Testis (tissue), 3 donors: Measurements from ENCODE around the gene CLPTM1L. TPM values are rescaled to one million over a fixed set of nuclear protein-coding genes. Genes with fewer than 3 reads are reported as not detected.

Experiments used
- DNase-seq: peaks from one replicate; pipeline ENCODE4 v3.0.0-alpha.2; 2019
- H3K27ac ChIP-seq, 2 donors: fragments of 200-600 bp; sonication (generic); one replicate each; pipeline ENCODE4 v1.5.1; 2019
- H3K27me3 ChIP-seq: fragments of 200-600 bp; sonication (generic); one replicate; pipeline ENCODE4 v1.5.1; 2019
- H3K36me3 ChIP-seq: fragments of 200-600 bp; sonication (generic); one replicate; pipeline ENCODE4 v1.5.1; 2017; ENCODE audit warnings: low read depth; ENCODE audit errors: missing control alignments
- H3K4me1 ChIP-seq: fragments of 200-600 bp; sonication (generic); one replicate; pipeline ENCODE4 v1.5.1; 2019
- H3K4me3 ChIP-seq, 2 donors: fragments of 200-600 bp; sonication (generic); one replicate each; pipeline ENCODE4 v1.5.1; 2017 to 2019
- H3K9me3 ChIP-seq: fragments of 200-600 bp; sonication (generic); one replicate; pipeline ENCODE4 v1.5.1; 2017
- POLR2A ChIP-seq: fragments of 450-650 bp; IDR thresholded peaks from one replicate; pipeline ENCODE4 v1.6.1; 2017; ENCODE audit warnings: antibody characterized with exemption, mild to moderate bottlenecking, moderate library complexity
- WGBS, 2 donors: methylation state at CpG; one replicate each; pipeline ENCODE4 v1.1.5; 2018; 5-methylcytosine and 5-hydroxymethylcytosine counted together
- intact Hi-C: fragments of 100-400 bp; cut with DNase I; formaldehyde crosslinking; loops from one replicate; pipeline ENCODE4 v1.15.1; 2023; ENCODE audit warnings: low total_unique reads
- polyA plus RNA-seq: library from polyadenylated mRNA; stranded (reverse); fragments of 350-450 nt; fragmentation: Illumina TruSeq; extraction: RNeasy Lipid Tissue Mini Kit (QIAGEN cat#74804); gene quantifications from one replicate; pipeline ENCODE4 v1.2.3, GENCODE V29; 2014; ENCODE audit warnings: low read depth, low replicate concordance; ENCODE audit not compliant: insufficient read depth
- total RNA-seq, 2 donors: library from RNA; depleted of rRNA; stranded (reverse); fragments of >200 nt; gene quantifications; one replicate each; pipeline ENCODE4 v1.2.3, GENCODE V29; 2016
- TF ChIP-seq, protein P1 (sequence below), 3 experiments: fragments of 450-650 bp in 2 of 3; fragments of 200-600 bp in 1 of 3; sonication (generic) in 1 of 3; IDR thresholded peaks; one replicate each; pipeline ENCODE4 v1.5.1; 2016 to 2019; ENCODE audit warnings: antibody characterized with exemption in 3 of 3, mild to moderate bottlenecking in 2 of 3, moderate library complexity in 1 of 3

Gene CLPTM1L
- total and polyA plus RNA-seq, 3 donors from 2014 or later: 148 to 170 (median 150) TPM

DNA sequence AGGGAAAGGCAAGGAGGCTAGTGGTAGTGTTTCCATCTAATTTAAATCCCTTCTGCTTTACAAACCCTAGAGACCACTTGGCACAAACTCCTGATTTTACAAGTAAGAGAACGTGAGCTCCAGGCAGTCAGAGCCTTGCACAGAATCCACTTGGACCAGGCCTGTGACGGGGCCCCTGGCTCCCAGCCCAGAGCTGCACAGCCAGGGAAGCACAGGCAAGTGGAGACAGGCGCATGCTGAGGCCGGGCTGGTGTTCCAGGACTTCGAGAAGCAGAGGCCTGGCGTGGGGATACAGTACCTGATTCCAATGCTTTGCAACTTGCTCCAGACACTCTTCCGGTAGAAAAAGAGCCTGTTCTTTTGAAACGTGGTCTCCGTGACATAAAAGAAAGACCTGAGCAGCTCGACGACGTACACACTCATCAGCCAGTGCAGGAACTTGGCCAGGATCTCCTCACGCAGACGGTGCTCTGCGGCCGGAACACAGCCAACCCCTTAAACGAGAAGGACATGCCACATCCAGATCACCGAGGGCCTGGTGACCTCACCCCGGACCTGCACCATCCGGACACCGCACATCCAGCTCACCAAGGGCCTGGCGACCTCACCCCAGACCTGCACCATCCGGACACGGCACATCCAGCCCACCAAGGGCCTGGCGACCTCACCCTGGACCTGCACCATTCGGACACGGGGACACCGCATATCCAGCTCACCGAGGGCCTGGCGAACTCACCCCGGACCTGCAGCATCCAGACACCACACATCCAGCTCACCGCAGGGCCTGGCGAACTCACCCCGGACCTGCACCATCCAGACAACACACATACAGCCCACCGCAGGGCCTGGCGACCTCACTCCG lies 62.5 kb downstream of the CLPTM1L start:
- Histone ChIP-seq H3K27ac (no peak overlapping the region), H3K27me3 (no peaks in the 10 kb centered on the region), H3K4me3 (no peak overlapping the region), H3K36me3 (no peaks in the 10 kb centered on the region), H3K4me1 (no peaks in the 10 kb centered on the region), H3K9me3 (no peaks in the 10 kb centered on the region)
- intact Hi-C loops: no loop called here
- 88 to 89% methylated on average over 27 to 37 of the region's 37 CpGs for WGBS, 2 donors
- TF ChIP-seq, protein P1, sequence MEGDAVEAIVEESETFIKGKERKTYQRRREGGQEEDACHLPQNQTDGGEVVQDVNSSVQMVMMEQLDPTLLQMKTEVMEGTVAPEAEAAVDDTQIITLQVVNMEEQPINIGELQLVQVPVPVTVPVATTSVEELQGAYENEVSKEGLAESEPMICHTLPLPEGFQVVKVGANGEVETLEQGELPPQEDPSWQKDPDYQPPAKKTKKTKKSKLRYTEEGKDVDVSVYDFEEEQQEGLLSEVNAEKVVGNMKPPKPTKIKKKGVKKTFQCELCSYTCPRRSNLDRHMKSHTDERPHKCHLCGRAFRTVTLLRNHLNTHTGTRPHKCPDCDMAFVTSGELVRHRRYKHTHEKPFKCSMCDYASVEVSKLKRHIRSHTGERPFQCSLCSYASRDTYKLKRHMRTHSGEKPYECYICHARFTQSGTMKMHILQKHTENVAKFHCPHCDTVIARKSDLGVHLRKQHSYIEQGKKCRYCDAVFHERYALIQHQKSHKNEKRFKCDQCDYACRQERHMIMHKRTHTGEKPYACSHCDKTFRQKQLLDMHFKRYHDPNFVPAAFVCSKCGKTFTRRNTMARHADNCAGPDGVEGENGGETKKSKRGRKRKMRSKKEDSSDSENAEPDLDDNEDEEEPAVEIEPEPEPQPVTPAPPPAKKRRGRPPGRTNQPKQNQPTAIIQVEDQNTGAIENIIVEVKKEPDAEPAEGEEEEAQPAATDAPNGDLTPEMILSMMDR (IDR thresholded peaks at IDR 0.05): no peak
- no peak for TF ChIP-seq POLR2A
- no peak for DNase-seq

DNA sequence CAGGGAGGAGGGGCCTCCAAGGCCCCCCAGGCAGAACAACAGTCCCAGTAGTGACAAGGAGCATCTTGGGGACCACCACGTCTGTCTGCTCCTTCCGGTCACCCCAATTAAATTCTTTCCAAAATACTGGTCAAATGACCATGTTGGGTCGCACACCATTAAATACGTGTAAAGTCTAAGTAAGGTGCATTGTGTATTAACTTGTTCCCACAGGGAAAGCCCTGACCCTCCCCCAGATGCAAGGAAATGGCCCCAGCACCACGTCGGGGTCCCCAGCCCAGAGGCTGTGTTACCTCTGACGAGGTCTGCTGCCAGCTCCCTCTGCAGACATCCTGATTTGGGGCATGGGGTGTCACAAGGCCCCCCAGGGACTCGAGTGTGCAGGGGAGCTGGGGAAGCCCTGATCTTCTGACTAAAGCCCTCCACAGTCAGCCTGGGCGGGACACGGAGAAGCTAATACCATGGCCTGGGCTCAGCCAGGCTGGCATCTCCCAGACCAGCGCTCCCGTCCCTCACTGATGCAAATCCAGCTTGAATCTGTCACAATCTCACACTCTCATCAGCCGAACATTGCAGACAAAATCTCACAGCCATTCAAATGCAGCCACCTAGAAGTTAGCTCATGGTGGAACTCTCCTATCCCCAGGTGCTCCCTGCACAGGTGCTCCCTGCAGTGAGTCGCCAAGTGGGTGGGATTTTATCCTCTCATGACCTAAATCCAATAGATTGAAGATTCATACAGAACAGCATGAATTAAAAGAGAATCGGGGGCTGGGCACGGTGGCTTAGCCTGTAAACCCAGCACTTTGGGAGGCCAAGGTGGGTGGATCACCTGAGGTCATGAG lies 63.6 kb downstream of the CLPTM1L start:
- no peak for DNase-seq
- TF ChIP-seq, protein P1 (IDR thresholded peaks at IDR 0.05): no peak
- TF ChIP-seq POLR2A: no peak
- H3K4me1 ChIP-seq: no peaks in the 10 kb centered on the region
- no peaks in the 10 kb centered on the region for H3K36me3 ChIP-seq
- WGBS, 2 donors: 86% methylated on average over 12 to 16 of the region's 16 CpGs
- H3K27ac ChIP-seq: no peak overlapping the region
- no peaks in the 10 kb centered on the region for H3K9me3 ChIP-seq
- intact Hi-C loops: no loop called here
- H3K4me3 ChIP-seq: no peak overlapping the region
- no peaks in the 10 kb centered on the region for H3K27me3 ChIP-seq

DNA sequence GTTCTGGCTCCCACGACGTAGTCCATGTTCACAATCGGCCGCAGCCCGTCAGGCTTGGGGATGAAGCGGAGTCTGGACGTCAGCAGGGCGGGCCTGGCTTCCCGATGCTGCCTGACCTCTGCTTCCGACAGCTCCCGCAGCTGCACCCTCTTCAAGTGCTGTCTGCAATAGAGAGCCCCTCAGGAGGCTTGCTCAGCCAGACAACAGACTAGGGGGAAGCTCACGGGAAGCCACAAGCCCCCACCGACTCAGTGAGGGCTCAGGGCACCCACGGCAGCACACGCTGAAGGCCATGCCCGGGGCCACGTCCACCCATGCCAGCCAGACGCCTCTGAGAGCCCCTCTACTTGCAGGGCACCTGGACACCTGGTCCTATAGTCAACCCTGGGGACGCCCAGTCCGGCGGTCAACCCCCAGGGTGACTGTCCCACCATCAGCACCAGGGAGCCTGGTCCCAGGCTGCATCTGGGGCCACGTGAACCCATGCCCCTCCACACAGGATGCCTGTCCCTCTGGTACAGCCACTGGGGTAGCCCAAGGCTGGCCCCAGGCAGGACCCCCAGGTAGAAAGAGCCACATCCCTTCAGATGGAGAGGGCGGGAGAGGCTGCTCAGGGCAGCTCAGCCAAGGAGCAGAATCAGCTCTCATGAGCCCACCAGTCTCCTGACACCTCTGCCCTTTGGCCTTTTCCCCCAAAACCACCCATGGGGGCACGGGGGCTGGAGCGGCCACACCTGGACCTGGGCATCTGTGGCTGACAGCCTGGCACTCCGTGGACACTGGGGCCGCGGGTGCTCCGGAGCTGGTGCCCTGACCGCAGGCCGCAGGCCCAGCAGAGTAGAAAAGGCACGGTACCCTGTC lies 64.5 kb downstream of the CLPTM1L start:
- no peaks in the 10 kb centered on the region for H3K36me3 ChIP-seq
- H3K9me3 ChIP-seq: no peaks in the 10 kb centered on the region
- intact Hi-C loops: no loop called here
- no peaks in the 10 kb centered on the region for H3K27me3 ChIP-seq
- TF ChIP-seq, protein P1 (IDR thresholded peaks at IDR 0.05): no peak
- 89 to 93% methylated on average over 12 to 31 of the region's 32 CpGs for WGBS, 2 donors
- no peak overlapping the region for H3K27ac ChIP-seq
- no peaks in the 10 kb centered on the region for H3K4me1 ChIP-seq
- no peak overlapping the region for H3K4me3 ChIP-seq
- DNase-seq: no peak

DNA sequence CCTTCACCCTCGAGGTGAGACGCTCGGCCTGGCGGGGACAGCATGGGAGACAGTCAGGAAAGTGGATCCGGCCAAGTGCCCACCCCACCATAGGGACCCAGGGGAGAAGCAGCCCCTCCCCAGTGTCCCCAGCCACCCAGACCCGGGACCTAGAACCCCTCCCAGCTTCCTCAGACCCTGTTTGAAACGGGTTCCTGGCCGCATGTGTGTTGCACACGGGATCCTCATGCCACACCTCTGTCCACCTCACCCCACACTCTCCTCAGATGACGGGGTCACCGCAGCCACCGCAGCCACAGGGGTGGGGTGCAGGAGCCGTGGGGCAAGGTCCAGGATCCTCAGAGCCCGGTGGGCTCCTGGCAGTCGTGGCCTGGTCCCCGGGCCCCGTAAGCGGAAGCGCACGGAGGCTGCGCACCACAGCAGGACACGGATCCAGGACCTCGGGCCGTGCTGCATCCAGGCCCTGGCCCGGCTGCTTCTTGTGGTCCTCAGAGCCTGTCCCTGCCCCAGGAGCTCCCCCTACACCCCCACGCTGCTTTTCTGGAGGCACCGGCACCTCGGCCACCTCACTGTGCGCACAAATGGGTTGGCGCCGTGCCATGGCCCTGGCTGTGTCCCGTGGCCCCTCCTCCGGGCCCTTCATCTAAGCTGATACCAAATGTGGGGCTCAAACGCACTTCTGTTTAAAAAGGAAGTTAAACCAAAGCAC lies 65.3 kb downstream of the CLPTM1L start:
- no peak for DNase-seq

More for the DNA sequence above, 65.3 kb downstream of the CLPTM1L start:
- no peaks in the 10 kb centered on the region for H3K27me3 ChIP-seq
- no peaks in the 10 kb centered on the region for H3K36me3 ChIP-seq
- no peak overlapping the region for H3K27ac ChIP-seq
- 89 to 91% methylated on average over 26 to 34 of the region's 34 CpGs for WGBS, 2 donors
- no peaks in the 10 kb centered on the region for H3K4me1 ChIP-seq
- H3K9me3 ChIP-seq: no peaks in the 10 kb centered on the region
- TF ChIP-seq, protein P1 (IDR thresholded peaks at IDR 0.05): no peak
- intact Hi-C loops: no loop called here
- no peak overlapping the region for H3K4me3 ChIP-seq
